Activated B cell treated with CpG ODN at 0.5 μM for 24 hours (primary cell): ENCODE data around the gene EDIL3. TPM values are rescaled to one million over a fixed set of nuclear protein-coding genes. Genes with fewer than 3 reads are reported as not detected.

Source experiments
- ATAC-seq: fragments of 200-7000 bp; cut with Tn5 transposase; one replicate; pipeline ENCODE4 v1.10.0; 2021; ENCODE audit warnings: low read depth, mild to moderate bottlenecking, moderate library complexity
- CTCF ChIA-PET: fragments of 350-600 bp; sonication (Branson Sonifier 250); formaldehyde crosslinking; loops from one replicate; lab custom pipeline; 2021; ENCODE audit warnings: antibody characterized with exemption; lab: Charles Lee
- POLR2A ChIA-PET: fragments of 350-600 bp; sonication (Branson Sonifier 250); formaldehyde crosslinking; loops from one replicate; lab custom pipeline; 2021; ENCODE audit warnings: antibody characterized with exemption; lab: Charles Lee
- DNase-seq: peaks from one replicate; pipeline ENCODE4 v3.0.0; 2022
- H3K27ac Mint-ChIP-seq: one replicate; pipeline ENCODE4 v1.8.0; 2020; ENCODE audit warnings: mixed read lengths
- H3K27me3 Mint-ChIP-seq: one replicate; pipeline ENCODE4 v1.8.0; 2021; ENCODE audit warnings: mixed read lengths
- H3K36me3 Mint-ChIP-seq: one replicate; pipeline ENCODE4 v1.8.0; 2021; ENCODE audit warnings: low read depth, mixed read lengths
- H3K4me1 Mint-ChIP-seq: one replicate; pipeline ENCODE4 v1.8.0; 2021; ENCODE audit warnings: mixed read lengths
- H3K4me3 Mint-ChIP-seq: one replicate; pipeline ENCODE4 v1.8.0; 2020; ENCODE audit warnings: mild to moderate bottlenecking, mixed read lengths
- H3K9me3 Mint-ChIP-seq: one replicate; pipeline ENCODE4 v1.8.0; 2020; ENCODE audit warnings: mixed read lengths
- intact Hi-C: fragments of 100-400 bp; cut with micrococcal nuclease; formaldehyde crosslinking; loops from one replicate; pipeline ENCODE4 v1.15.1; 2024
- total RNA-seq: library from RNA; stranded (reverse); gene quantifications from 2 replicates; pipeline ENCODE4 v1.2.3, GENCODE V29; 2022
- TF ChIP-seq, protein P1 (sequence below): fragments of 200-600 bp; IDR thresholded peaks from one replicate; pipeline ENCODE4 v1.8.0; 2022; ENCODE audit warnings: antibody characterized with exemption, mild to moderate bottlenecking

The EDIL3 gene
- total RNA-seq, 1 donor from 2014 or later, result not detected

GRCh38 chr5:84118551-84118950, 266.1 kb downstream of the EDIL3 start:
- Mint-ChIP-seq H3K4me3 (no peak overlapping the region), H3K27me3 (no peaks in the 10 kb centered on the region), H3K27ac (no peak overlapping the region), H3K9me3 (no peaks in the 10 kb centered on the region), H3K4me1 (no peaks in the 10 kb centered on the region), H3K36me3 (no peaks in the 10 kb centered on the region)
- intact Hi-C loops, result no loop called here
- ATAC-seq (no peak), DNase-seq (no peak)
- POLR2A ChIA-PET, result no interaction called here
- CTCF ChIA-PET, result no interaction called here
- TF ChIP-seq, protein P1, sequence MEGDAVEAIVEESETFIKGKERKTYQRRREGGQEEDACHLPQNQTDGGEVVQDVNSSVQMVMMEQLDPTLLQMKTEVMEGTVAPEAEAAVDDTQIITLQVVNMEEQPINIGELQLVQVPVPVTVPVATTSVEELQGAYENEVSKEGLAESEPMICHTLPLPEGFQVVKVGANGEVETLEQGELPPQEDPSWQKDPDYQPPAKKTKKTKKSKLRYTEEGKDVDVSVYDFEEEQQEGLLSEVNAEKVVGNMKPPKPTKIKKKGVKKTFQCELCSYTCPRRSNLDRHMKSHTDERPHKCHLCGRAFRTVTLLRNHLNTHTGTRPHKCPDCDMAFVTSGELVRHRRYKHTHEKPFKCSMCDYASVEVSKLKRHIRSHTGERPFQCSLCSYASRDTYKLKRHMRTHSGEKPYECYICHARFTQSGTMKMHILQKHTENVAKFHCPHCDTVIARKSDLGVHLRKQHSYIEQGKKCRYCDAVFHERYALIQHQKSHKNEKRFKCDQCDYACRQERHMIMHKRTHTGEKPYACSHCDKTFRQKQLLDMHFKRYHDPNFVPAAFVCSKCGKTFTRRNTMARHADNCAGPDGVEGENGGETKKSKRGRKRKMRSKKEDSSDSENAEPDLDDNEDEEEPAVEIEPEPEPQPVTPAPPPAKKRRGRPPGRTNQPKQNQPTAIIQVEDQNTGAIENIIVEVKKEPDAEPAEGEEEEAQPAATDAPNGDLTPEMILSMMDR, result no peak

DNA sequence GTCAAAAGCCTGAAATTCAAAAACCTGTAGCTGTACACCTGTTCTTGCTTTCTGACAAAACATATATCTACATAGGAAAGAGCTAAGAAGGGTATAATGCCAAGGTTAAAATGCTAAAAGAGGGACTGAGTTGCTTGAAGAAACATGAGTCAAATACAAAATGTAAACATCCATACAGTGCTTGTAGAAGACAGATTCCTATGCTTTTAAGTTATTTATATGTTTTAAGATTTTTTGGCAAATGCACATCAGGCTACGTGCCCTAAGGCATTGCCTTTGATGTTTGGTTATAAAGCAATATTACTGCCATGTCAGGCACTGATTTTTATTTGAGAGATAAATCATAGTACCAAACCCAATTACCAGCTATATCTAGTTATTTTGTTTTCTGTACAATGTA, 269.0 kb downstream of the EDIL3 start:
- Mint-ChIP-seq H3K27ac (no peak overlapping the region), H3K9me3 (no peaks in the 10 kb centered on the region), H3K36me3 (no peaks in the 10 kb centered on the region), H3K4me1 (no peaks in the 10 kb centered on the region), H3K4me3 (no peak overlapping the region), H3K27me3 (no peaks in the 10 kb centered on the region)
- DNase-seq, result no peak
- TF ChIP-seq, protein P1, result no peak
- ChIA-PET CTCF (no interaction called here), POLR2A (no interaction called here)
- intact Hi-C loops, result no loop called here
- ATAC-seq, result no peak

DNA sequence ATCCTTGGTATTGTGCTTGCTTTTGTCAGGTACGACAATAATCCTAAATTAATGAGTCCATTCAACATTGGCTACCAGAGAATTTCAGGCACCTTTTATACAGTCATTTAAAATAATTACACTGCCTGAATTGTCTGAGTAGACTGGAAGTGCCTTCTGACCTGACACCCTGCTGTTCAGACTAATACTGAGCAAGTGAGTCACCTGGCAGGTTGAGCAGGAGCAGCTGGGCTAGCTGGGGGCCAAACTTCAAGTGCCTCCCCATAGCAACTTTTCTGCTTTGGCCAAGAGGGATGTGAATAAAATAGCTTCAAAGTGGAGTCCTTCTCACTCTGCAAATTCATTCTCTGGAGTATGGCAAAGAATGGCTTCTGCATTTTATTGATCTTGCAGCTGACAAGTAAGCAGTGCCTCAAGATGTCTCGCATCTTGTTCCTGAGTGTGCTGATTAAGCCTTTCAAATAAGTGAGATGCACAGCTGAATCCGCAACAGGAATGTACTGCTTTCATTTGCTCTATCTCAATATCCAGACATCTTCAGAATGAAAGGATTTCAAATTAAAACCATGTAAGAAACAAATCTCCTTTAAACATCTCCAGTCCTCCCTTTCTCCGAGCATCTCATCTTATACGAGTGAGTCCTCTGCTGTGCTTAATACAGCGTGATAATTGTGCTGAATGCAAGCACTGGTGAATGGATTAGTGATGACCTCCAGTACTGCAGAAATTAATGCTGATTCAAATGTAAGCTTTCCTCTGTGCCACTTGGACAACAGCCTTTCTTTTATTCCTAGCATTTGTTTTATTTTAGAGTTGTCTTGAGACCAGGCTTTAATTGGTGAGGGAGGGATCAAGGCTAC, 271.2 kb downstream of the EDIL3 start:
- no peaks in the 10 kb centered on the region for H3K36me3 Mint-ChIP-seq
- TF ChIP-seq, protein P1, result no peak
- CTCF ChIA-PET, result no interaction called here
- H3K9me3 Mint-ChIP-seq, result no peaks in the 10 kb centered on the region
- POLR2A ChIA-PET, result no interaction called here
- no peaks in the 10 kb centered on the region for H3K27me3 Mint-ChIP-seq
- no peak overlapping the region for H3K27ac Mint-ChIP-seq
- intact Hi-C loops, result no loop called here
- no peak for DNase-seq
- no peaks in the 10 kb centered on the region for H3K4me1 Mint-ChIP-seq
- no peak overlapping the region for H3K4me3 Mint-ChIP-seq
- no peak for ATAC-seq

DNA sequence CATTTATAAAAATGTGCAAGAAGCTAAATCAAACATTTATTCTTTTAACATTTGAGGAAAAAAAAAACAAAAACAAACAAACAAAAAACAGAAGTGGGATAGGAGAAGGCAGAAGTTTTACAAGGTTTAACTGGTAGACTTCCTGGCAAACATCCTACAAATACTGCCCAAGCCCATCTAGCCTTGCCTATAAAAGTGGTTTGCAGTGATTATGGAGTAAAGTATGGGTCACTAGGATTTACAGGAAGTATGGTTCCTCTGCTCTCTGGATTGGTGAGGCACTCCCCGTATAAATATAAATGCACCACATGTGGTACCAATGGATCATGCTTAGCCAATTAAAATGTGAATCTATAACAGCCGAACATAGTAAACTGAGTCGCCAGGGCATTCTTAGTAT, 291.9 kb downstream of the EDIL3 start:
- TF ChIP-seq, protein P1, result no peak
- H3K4me3 Mint-ChIP-seq, result no peak overlapping the region
- H3K9me3 Mint-ChIP-seq, result no peaks in the 10 kb centered on the region
- intact Hi-C loops, result no loop called here
- no peak for DNase-seq
- ChIA-PET POLR2A (no interaction called here), CTCF (no interaction called here)
- H3K27me3 Mint-ChIP-seq, result no peaks in the 10 kb centered on the region
- no peak for ATAC-seq
- H3K27ac Mint-ChIP-seq, result no peak overlapping the region
- no peaks in the 10 kb centered on the region for H3K36me3 Mint-ChIP-seq
- no peaks in the 10 kb centered on the region for H3K4me1 Mint-ChIP-seq

- ChIA-PET POLR2A (no interaction called here), CTCF (no interaction called here)
- Mint-ChIP-seq H3K36me3 (no peaks in the 10 kb centered on the region), H3K27me3 (no peaks in the 10 kb centered on the region), H3K9me3 (no peaks in the 10 kb centered on the region), H3K4me3 (no peak overlapping the region), H3K4me1 (no peaks in the 10 kb centered on the region), H3K27ac (no peak overlapping the region)
- TF ChIP-seq, protein P1, result no peak
- no peak for ATAC-seq
- no peak for DNase-seq
- intact Hi-C loops, result no loop called here
Observed at GRCh38 chr5:84091127-84091799, 293.4 kb downstream of the EDIL3 start.
